Hindlimb muscle (tissue), 1 donor: Measurements from ENCODE around the gene SLC22A12. TPM values are rescaled to one million over a fixed set of nuclear protein-coding genes. Genes with fewer than 3 reads are reported as not detected.
A peak's percentile ranks its signal among the peaks of the same experiment; 100 is the strongest.

Experiments
- DNase-seq: peaks from one replicate; pipeline ENCODE4 v3.0.0-alpha.2; 2013
- polyA plus RNA-seq: library from polyadenylated mRNA; unstranded; fragments of 120-200 nt; gene quantifications from one replicate; pipeline ENCODE4 v1.2.1, GENCODE V29; 2013; ENCODE audit not compliant: insufficient read length

Gene SLC22A12
- polyA plus RNA-seq, 1 donor, result not detected

DNA sequence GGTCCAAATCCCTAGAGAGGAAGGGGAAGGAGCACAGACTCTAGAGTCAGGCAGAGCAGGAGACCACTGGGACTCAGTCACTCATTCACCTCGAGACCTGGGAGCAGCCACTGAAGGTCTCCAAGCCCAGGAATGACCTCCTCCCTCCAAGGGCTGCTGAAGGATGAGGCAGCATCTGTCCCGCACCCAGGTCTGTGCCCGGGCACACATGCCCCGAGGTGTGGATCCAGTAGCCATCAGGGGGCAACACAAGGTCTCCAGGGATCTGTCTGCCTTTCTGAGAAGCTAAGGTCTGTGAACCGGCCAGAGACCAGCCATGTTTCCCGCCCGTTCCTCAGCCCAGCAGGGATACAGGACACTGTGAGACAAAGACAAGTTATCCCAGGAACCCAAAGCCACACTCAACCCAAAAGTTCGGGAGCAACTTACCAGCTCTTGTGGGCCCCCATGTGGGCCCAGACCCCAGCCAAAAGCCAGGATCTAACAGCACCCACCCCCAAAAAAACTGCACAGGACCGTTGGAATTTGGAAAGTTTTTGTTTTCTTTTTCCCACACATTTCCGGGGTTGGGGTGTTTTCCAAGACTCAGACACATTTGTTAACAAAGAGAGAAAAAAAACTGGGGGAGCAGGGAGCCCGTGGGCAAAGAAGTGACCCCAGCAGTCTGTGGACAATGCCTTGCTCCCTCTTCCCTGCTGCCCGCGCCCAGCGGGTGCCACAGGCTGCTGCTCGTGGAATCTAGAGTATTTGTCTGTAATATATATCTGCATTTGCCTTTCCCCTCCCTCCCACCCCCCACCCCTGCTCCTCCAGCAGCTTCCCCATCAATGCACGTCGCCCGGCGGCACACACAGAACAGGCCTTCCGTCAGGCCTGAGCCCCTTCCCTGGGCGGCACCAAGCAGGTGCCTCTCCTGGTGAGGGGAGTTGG is 14.9 kb downstream of the SLC22A12 start:
- no peak for DNase-seq

GRCh38 chr11:64606796-64607380 is 15.9 kb downstream of the SLC22A12 start:
- DNase-seq, result no peak

GRCh38 chr11:64607381-64607985 is 16.5 kb downstream of the SLC22A12 start:
- no peak for DNase-seq

DNA sequence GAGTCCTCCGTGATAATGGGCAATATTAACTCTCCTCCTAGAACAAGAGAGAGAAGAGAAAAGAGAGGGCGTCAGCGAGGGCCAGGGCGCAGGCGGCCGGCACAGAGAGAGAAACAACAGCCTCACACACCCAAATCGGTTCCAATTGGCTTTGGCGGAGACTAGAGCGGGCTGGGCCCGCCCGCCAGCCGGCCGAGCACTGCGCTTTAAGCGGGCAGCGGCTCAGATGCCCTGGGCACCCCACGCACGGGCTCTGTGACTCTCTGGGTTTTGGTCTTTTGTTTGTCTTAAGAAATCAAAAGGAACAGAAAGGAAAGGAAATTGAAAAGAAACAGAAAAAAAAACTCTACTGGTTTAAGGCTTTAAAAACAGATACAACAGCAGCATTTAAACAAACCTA is 17.0 kb downstream of the SLC22A12 start:
- peak; percentile 46 for DNase-seq

GRCh38 chr11:64608636-64609035 is 17.6 kb downstream of the SLC22A12 start:
- no peak for DNase-seq

GRCh38 chr11:64609436-64610047 is 18.5 kb downstream of the SLC22A12 start:
- DNase-seq, result no peak

GRCh38 chr11:64610596-64610995 is 19.6 kb downstream of the SLC22A12 start:
- DNase-seq, result no peak

DNA sequence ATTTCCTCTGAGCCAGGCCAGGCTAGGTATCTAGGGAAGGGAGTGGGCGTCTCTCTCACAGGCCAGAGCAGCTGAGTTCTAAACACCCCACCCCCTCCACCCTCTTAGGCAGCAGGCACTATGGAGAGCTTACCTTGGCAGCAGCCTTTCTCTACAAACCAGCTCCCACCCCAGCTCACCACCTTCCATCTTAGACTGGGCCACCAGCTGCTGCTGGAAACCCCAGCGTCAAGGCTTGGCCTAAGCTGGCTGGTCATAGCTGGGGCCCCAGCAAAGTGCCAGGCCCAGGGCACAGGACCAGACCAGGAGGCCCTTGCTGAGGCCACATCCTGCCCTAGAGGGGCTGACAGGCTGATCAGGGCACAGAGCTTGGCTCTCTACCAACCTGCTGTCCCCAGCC is 20.2 kb downstream of the SLC22A12 start:
- DNase-seq, result no peak

DNA sequence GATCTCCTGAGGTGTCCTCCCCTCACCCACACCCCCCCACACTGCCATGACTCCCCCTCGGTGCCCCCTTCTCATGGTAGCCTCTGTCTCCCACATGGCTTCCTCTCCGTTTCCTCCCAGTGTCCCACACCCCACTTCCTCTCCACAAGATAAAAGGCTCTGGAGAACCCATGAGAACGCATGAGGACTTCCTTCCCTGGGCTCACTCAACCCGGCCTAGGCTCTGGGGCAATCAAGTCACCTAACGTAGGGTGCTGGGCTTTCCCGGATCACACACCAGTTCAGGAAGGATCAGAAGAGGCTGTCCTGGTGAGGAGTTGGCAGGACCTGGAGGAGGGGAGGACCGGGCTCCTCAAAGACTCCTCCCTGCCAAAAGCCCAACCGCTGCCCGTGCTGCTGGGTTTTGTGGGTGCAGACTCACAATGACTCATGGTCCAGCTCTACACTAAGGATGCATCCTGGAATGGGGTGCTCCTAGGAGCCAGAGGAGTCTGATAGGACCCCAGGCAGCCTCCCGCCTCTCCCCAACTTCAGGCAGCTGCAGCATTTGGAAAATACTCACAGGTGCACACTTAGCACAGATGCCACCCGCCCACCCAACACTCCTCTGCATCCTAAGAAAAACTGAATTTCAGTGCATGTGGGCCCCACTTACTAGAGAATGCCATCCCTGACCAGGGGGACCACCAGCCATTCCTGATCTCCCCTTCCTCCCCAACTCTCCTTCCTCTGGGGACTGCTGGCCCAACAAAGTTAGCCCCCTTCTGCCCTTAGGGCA is 21.0 kb downstream of the SLC22A12 start:
- no peak for DNase-seq

- DNase-seq, result no peak
Observed at GRCh38 chr11:64613648-64614047, 22.6 kb downstream of the SLC22A12 start.

GRCh38 chr11:64614917-64615316 is 23.9 kb downstream of the SLC22A12 start:
- DNase-seq, result no peak

- DNase-seq, result no peak
Observed at GRCh38 chr11:64616817-64617216, 25.8 kb downstream of the SLC22A12 start.

GRCh38 chr11:64619196-64619595 is 28.2 kb downstream of the SLC22A12 start:
- no peak for DNase-seq

DNA sequence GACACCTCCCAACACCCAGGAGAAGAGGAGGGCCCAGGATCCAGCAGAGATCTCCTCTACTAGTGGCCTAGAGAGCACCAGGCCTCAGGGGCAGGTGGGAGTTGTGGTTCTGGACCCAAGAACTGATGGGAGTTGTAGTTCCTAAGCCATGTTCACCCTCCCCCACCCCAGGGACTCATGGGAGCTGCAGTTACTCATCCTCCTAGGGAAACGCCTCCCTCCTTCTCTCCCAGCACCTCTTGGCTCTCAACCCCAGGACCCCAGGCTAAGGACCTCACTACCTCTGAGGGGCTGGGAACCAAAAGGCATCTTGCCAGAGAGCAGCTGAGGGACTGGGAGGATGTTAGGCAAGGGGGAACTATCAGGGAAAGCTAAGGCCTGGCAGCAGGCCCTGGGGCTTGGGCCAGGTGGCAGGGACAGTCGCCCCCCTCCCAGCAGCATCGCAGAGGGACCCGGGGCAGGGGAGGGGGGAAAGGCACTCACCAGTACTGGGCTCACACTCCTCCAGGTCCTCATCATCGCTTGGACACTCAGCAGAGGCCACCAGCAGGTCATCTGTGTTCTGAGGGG is 28.9 kb downstream of the SLC22A12 start:
- DNase-seq, result peak; percentile 82

DNA sequence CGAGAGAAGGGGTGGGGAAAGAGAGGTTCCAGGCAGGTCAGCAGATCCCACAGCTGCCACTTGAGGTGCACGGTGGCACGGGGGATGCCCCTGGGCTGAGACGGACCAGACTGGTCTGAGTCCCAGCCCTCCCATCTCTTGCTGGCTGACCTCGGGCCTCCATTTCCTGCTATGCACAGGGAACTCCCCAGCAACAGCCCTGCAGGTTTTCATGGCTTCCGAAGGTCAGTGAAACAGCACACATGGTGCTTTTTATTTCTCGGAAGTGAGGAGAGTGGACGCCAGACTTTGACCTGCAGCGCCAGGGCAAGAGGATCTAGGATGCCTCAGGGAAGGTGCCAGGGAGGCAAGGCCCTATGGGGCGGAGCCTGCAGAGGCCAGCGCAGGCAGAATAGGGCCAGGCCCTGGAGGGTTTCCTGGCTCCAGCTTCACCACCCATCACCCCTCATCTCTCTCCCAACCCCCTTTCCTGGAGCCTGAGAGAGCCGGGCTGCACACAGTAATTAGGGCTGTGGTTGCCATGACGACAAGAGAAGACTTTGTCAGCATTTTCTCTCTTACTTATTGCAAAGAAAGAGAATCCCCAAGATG is 29.5 kb downstream of the SLC22A12 start:
- DNase-seq, result peak; percentile 75

GRCh38 chr11:64621283-64622019 is 30.4 kb downstream of the SLC22A12 start:
- DNase-seq, result no peak

- no peak for DNase-seq
Observed at GRCh38 chr11:64622681-64623080, 31.7 kb downstream of the SLC22A12 start.

- no peak for DNase-seq
Observed at GRCh38 chr11:64624883-64625481, 34.0 kb downstream of the SLC22A12 start.

DNA sequence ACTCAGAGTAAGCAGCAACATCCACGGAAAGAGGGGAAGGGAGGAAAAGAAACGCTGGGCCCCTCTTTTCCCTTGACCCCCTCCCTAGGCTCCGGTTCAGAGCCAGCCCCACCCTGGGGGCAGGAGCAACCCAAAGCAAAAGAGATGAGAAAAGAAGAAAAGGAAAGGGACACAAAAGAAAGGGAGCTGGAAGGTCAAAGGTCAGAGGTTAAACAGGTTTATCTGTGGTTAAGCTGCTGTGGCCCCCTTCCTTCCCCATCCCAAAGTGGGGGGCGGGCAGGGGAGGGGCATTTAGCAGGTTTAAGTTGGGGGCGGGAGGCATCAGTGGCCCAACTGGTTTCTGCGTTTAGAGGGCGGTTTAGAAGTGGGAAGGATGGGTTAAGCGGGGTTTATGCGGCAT is 35.6 kb downstream of the SLC22A12 start:
- no peak for DNase-seq

DNA sequence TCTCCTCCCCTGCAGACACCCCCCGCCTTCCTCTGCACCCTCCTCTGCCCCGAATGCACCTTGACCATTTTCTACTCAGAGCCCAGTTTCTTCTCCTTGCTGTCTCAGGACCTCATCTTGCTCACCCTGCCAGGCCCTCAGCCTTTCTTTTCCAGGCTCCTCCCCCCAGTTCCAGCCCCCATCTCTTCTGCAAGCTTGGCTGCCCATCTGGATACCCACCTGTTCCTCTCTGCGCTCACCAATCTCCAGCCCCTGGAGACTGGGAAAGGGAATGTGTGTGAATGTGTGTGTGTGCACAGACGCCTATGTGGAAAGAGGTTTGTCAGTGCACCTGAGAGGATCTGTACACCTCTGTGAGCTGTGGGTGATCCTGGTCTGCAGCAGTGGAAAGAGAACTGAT is 36.4 kb downstream of the SLC22A12 start:
- DNase-seq, result no peak
